NCI-H2196 (cell line): ENCODE data around the gene RPAIN.

Source experiments
- DNase-seq: peaks from one replicate; lab custom pipeline; 2025; ENCODE audit not compliant: unreplicated experiment; lab: John Stamatoyannopoulos, UW

The RPAIN gene

GRCh38 chr17:5419959-5420653, at the start of gene RPAIN:
Gene RPAIN (plus strand): TSS chr17:5420182. CDS start chr17:5420211, 29 bp downstream.
- peak; percentile 77 for DNase-seq

- DNase-seq, result no peak
Observed at GRCh38 chr17:5370411-5370810, 49.6 kb upstream of the RPAIN start.

GRCh38 chr17:5373112-5373511, 46.9 kb upstream of the RPAIN start:
- DNase-seq, result no peak

- DNase-seq, result no peak
Observed at GRCh38 chr17:5378566-5379207, 41.3 kb upstream of the RPAIN start.

- no peak for DNase-seq
Observed at GRCh38 chr17:5379351-5380107, 40.5 kb upstream of the RPAIN start.

- DNase-seq, result no peak
Observed at GRCh38 chr17:5380491-5381135, 39.4 kb upstream of the RPAIN start.

- no peak for DNase-seq
Observed at GRCh38 chr17:5381542-5381941, 38.4 kb upstream of the RPAIN start.

GRCh38 chr17:5391678-5392077, 28.3 kb upstream of the RPAIN start:
- no peak for DNase-seq

- no peak for DNase-seq
Observed at GRCh38 chr17:5396612-5397011, 23.4 kb upstream of the RPAIN start.

GRCh38 chr17:5399767-5400166, 20.2 kb upstream of the RPAIN start:
- DNase-seq, result no peak

GRCh38 chr17:5405400-5405799, 14.6 kb upstream of the RPAIN start:
- DNase-seq, result no peak

- DNase-seq, result no peak
Observed at GRCh38 chr17:5408186-5408585, 11.8 kb upstream of the RPAIN start.

- no peak for DNase-seq
Observed at GRCh38 chr17:5410594-5411272, 9.2 kb upstream of the RPAIN start.

GRCh38 chr17:5413682-5414081, 6.3 kb upstream of the RPAIN start:
- no peak for DNase-seq

GRCh38 chr17:5416901-5417300, 3.1 kb upstream of the RPAIN start:
- DNase-seq, result no peak

- DNase-seq, result peak; percentile 14
Observed at GRCh38 chr17:5418858-5419355, 1.1 kb upstream of the RPAIN start.

- DNase-seq, result peak; percentile 86
Observed at GRCh38 chr17:5419356-5419958, 525 bp upstream of the RPAIN start, which contains the start of gene NUP88. Gene NUP88 (minus strand): TSS chr17:5419662. CDS start chr17:5419650, 12 bp downstream.

GRCh38 chr17:5422505-5422904, 2.5 kb downstream of the RPAIN start:
- DNase-seq, result no peak

- no peak for DNase-seq
Observed at GRCh38 chr17:5424909-5425308, 4.9 kb downstream of the RPAIN start.

GRCh38 chr17:5425826-5426225, 5.8 kb downstream of the RPAIN start:
- DNase-seq, result no peak
